ENCODE data around the gene RASL10B. TPM values are rescaled to one million over a fixed set of nuclear protein-coding genes. Genes with fewer than 3 reads are reported as not detected.

The RASL10B gene
- polyA plus RNA-seq, 4 donors = 0.27 to 1.9 (median 1.1) TPM

DNA sequence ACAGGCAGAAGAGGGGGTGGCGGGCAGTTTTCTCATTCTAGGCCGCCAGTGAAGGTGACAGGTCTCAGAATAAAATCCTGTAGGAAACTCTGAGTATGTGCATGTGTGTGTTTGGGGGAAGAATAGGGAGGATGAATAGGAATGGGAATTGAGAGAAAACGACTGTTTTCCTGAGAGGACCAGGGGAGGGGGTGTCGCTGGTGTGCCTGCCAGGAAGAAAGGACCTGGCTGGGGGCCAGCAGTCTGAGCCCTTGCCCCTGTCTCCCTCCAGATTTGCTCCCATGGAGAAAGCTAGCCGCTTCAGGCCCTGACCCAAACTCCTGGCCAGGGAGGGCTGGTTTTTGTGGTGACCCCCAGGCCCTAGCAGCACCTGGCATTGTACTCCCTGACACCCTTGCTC is 43.6 kb downstream of the RASL10B start:
- 57 to 68% (median 63%) methylated on average over 5 of the region's 5 CpGs for WGBS, 3 donors
- FAIRE-seq = no peak
- DNase-seq = no peak
- Histone ChIP-seq H3K9me3 (ENCODE audit: control insufficient read depth in 2 of 2, insufficient read depth in 1 of 2, low read depth in 1 of 2, low read length in 1 of 2) (no peaks in the 10 kb centered on the region), H3K4me3 (ENCODE audit: low read depth in 1 of 3, low read length in 3 of 3) (no peak overlapping the region), H3K27ac (ENCODE audit: low read depth in 1 of 3, low read length in 2 of 3) (peak overlapping the region in 1 of 3 donors; percentile 61), H3K27me3 (ENCODE audit: control insufficient read depth in 3 of 3, insufficient read depth in 3 of 3, low read length in 3 of 3) (peaks cover 0 to 2% (median 0%) of the 10 kb centered on the region in 3 donors), H3K4me1 (ENCODE audit: control insufficient read depth in 3 of 3, insufficient read depth in 2 of 3, low read depth in 1 of 3, low read length in 2 of 3) (peaks cover 2 to 12% (median 3%) of the 10 kb centered on the region in 3 donors), H3K36me3 (ENCODE audit: control insufficient read depth in 3 of 3, insufficient read depth in 2 of 3, low read depth in 1 of 3, low read length in 3 of 3) (peaks cover 0 to 2% (median 0%) of the 10 kb centered on the region in 3 donors)

DNA sequence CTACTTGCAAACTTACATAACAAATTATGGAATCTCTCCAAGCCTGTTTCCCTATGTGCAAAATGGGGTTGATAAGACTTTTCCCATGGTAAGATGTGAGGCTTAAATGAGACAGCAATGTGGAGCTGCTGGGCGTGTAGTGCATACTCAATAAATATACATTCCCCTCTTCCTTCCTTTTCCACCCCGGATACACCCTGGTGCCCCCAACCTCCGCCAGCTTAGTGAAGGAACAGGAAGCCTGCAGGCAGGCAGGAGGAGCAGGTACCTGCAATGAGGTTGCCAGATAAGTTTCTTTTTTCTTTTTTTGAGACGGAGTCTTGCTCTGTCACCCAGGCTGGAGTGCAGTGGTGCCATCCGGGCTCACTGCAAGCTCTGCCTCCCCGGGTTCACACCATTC is 44.1 kb downstream of the RASL10B start:
- peaks cover 2 to 12% (median 3%) of the 10 kb centered on the region in 3 donors for H3K4me1 ChIP-seq (ENCODE audit: control insufficient read depth in 3 of 3, insufficient read depth in 2 of 3, low read depth in 1 of 3, low read length in 2 of 3)
- H3K9me3 ChIP-seq (ENCODE audit: control insufficient read depth in 2 of 2, insufficient read depth in 1 of 2, low read depth in 1 of 2, low read length in 1 of 2) = no peaks in the 10 kb centered on the region
- peaks cover 0 to 2% (median 0%) of the 10 kb centered on the region in 3 donors for H3K27me3 ChIP-seq (ENCODE audit: control insufficient read depth in 3 of 3, insufficient read depth in 3 of 3, low read length in 3 of 3)
- 36 to 53% (median 49%) methylated on average over 6 of the region's 6 CpGs for WGBS, 3 donors
- no peak overlapping the region for H3K4me3 ChIP-seq (ENCODE audit: low read depth in 1 of 3, low read length in 3 of 3)
- DNase-seq (no peak), FAIRE-seq (no peak)
- H3K27ac ChIP-seq (ENCODE audit: low read depth in 1 of 3, low read length in 2 of 3) = no peak overlapping the region
- H3K36me3 ChIP-seq (ENCODE audit: control insufficient read depth in 3 of 3, insufficient read depth in 2 of 3, low read depth in 1 of 3, low read length in 3 of 3) = peaks cover 0 to 2% (median 0%) of the 10 kb centered on the region in 3 donors

DNA sequence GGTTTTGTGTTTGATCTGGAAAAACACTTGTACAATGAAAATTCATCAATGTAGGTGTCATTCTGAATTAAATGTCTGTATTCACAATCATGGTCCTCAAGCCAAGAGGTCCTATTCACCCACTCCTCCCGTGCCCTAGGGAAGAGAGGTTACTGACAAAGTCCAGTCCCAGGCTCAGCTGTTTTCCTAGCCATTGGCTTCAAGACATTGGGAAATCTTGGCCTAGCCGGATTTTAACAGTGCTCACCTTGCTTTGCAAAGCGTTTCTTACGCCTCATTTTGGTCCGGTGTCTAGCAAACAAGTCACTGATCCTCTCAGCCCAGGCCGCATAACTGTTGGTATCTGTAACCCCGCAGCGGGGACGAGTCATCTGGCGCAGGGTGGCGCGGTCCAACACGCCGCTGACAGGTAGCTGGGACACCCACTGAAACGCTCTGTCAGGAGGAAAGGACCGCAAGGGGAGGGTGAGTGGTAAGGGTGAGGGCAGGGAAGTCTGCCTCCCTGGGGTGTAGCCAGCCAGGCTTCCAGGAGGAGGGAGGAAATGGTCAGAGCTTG is 47.3 kb downstream of the RASL10B start:
- WGBS, 3 donors = 92 to 94% (median 94%) methylated on average over 16 of the region's 16 CpGs
- DNase-seq (no peak), FAIRE-seq (no peak)
- H3K4me3 ChIP-seq (ENCODE audit: low read depth in 1 of 3, low read length in 3 of 3) = no peak overlapping the region
- H3K27me3 ChIP-seq (ENCODE audit: control insufficient read depth in 3 of 3, insufficient read depth in 3 of 3, low read length in 3 of 3) = peaks cover 0 to 2% (median 0%) of the 10 kb centered on the region in 3 donors
- peaks cover 2 to 30% (median 3%) of the 10 kb centered on the region in 3 donors for H3K4me1 ChIP-seq (ENCODE audit: control insufficient read depth in 3 of 3, insufficient read depth in 2 of 3, low read depth in 1 of 3, low read length in 2 of 3)
- peaks cover 0 to 2% (median 0%) of the 10 kb centered on the region in 3 donors for H3K36me3 ChIP-seq (ENCODE audit: control insufficient read depth in 3 of 3, insufficient read depth in 2 of 3, low read depth in 1 of 3, low read length in 3 of 3)
- no peaks in the 10 kb centered on the region for H3K9me3 ChIP-seq (ENCODE audit: control insufficient read depth in 2 of 2, insufficient read depth in 1 of 2, low read depth in 1 of 2, low read length in 1 of 2)
- H3K27ac ChIP-seq (ENCODE audit: low read depth in 1 of 3, low read length in 2 of 3) = no peak overlapping the region

DNA sequence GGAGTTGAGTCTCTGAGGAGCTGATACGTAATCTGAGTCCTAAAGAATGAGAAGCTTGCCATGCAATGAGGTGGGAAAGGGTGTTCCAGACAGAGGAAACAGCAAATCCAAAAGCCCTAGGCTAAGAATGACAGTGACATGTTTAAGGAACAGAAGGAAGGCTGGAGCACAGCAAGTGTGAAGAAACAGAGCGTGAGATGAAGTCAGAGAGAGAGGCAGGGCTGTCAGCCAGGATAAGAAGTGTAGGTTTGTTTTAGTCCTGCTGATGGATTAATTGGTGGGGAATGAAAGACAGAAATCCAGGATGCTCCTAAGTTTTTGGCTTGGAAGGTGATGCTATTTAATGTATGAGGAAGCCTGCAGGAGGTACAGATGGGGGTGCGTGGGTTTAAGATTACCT is 49.5 kb downstream of the RASL10B start:
- Histone ChIP-seq H3K36me3 (ENCODE audit: control insufficient read depth in 3 of 3, insufficient read depth in 2 of 3, low read depth in 1 of 3, low read length in 3 of 3) (peaks cover 0 to 2% (median 0%) of the 10 kb centered on the region in 3 donors), H3K4me3 (ENCODE audit: low read depth in 1 of 3, low read length in 3 of 3) (no peak overlapping the region), H3K27me3 (ENCODE audit: control insufficient read depth in 3 of 3, insufficient read depth in 3 of 3, low read length in 3 of 3) (peaks cover 0 to 2% (median 0%) of the 10 kb centered on the region in 3 donors), H3K9me3 (ENCODE audit: control insufficient read depth in 2 of 2, insufficient read depth in 1 of 2, low read depth in 1 of 2, low read length in 1 of 2) (no peaks in the 10 kb centered on the region), H3K27ac (ENCODE audit: low read depth in 1 of 3, low read length in 2 of 3) (peak overlapping the region in 1 of 3 donors; percentile 41), H3K4me1 (ENCODE audit: control insufficient read depth in 3 of 3, insufficient read depth in 2 of 3, low read depth in 1 of 3, low read length in 2 of 3) (peaks cover 3 to 30% (median 7%) of the 10 kb centered on the region in 3 donors)
- 70 to 74% (median 70%) methylated on average over 3 of the region's 3 CpGs for whole genome bisulfite sequencing, 3 donors
- DNase-seq (no peak), FAIRE-seq (no peak)

DNA sequence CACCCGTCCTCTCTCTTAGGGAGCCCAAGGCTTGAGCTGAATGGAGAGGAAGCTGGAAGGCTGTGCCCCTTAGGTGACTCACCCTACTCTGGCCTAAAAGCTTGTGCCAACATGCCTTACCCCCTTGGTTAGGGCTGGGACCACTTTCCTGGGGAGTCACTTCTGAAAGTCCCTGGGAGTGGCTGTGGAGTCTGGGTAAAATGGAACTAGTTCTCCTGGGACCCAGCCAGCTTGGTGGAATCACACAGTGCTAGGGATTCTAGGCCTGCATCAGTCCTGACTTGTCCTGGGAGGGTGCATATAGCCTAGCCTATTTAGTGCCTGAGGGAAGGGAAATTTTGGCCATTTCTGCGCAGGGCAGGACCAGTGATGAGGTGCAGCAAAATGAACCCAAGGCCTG is 53.5 kb downstream of the RASL10B start:
- WGBS, 3 donors = 66 to 86% (median 82%) methylated on average over 2 of the region's 2 CpGs

DNA sequence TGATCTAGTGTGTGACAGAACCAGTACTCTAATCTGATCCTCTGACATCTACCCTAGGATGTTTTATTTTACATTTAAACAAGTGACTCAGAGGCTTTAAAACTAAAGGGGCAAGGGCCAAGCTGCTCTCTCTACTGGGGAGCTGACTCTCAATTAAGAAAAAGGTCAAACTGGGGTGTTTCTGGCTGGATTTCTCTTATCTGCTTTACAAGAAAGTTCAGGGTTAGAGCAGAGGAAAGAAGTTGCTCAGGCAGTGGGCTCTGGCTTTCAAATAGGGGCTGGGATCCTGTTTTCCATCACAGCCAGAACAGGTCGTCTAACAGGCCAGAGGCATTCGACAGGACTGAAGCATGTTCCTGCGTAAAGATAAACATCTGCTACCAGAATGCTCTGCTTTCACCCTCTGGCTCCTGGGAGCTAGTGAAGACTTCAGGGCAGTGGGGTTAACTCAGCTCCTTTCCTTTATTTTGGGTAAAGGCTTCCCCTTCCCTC is 55.5 kb downstream of the RASL10B start:
- H3K27ac ChIP-seq (ENCODE audit: low read depth in 1 of 3, low read length in 2 of 3) = peak overlapping the region in 2 of 3 donors; percentile 18 to 54

More for the DNA sequence above, 53.5 kb downstream of the RASL10B start:
- FAIRE-seq = no peak
- Histone ChIP-seq H3K27ac (ENCODE audit: low read depth in 1 of 3, low read length in 2 of 3) (peak overlapping the region in 1 of 3 donors; percentile 38), H3K27me3 (ENCODE audit: control insufficient read depth in 3 of 3, insufficient read depth in 3 of 3, low read length in 3 of 3) (no peaks in the 10 kb centered on the region), H3K9me3 (ENCODE audit: control insufficient read depth in 2 of 2, insufficient read depth in 1 of 2, low read depth in 1 of 2, low read length in 1 of 2) (no peaks in the 10 kb centered on the region), H3K36me3 (ENCODE audit: control insufficient read depth in 3 of 3, insufficient read depth in 2 of 3, low read depth in 1 of 3, low read length in 3 of 3) (no peaks in the 10 kb centered on the region), H3K4me3 (ENCODE audit: low read depth in 1 of 3, low read length in 3 of 3) (no peak overlapping the region), H3K4me1 (ENCODE audit: control insufficient read depth in 3 of 3, insufficient read depth in 2 of 3, low read depth in 1 of 3, low read length in 2 of 3) (peaks cover 9 to 48% (median 13%) of the 10 kb centered on the region in 3 donors)
- no peak for DNase-seq

DNA sequence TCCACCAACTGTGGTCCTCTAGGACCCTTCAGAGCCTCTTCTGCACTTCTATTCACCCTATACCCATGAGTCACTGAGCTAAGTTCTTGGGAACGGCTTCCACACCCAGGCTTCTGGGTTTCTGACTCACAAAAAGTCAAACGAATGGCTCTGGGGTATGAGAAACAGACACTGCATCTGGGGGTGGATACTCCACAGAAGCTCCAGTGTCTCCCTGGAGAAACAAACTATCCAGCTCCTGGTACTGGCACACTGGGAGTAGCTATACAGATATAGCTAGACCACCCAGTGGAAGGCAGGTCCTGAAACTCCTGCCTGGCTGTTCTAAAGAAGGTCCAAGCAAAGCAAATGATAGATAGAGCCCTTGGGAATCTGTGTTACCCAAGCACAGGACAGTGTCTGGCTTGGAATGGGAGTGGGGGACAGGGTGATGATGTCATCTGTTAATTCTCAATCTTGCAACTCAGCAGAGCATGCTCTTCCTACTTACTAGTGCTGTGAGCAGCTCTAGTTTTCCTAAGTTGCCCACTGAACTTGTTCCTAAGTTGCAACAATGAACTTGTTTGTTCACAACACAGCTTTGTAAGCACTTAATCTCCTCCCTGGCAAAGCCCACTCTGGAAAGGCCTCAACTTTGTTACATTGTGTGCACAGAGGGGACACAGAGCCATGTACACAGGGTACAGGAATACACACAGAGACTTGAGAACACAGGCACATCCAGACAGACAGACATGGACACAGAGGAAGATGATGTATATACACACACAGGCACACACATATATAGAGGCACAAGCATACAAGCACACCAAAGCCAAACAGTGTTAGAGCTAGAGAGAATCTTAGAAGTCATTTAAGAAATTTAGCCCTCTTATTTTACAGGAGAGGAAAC is 57.3 kb downstream of the RASL10B start:
- peak overlapping the region; percentile 38 to 41 (median 41) for H3K27ac ChIP-seq (ENCODE audit: low read depth in 1 of 3, low read length in 2 of 3)
- FAIRE-seq (no peak), DNase-seq (peak in 1 of 2 donors; percentile 59)
- H3K27me3 ChIP-seq (ENCODE audit: control insufficient read depth in 3 of 3, insufficient read depth in 3 of 3, low read length in 3 of 3) = peaks cover 0 to 15% (median 0%) of the 10 kb centered on the region in 3 donors
- 16 to 33% (median 26%) methylated on average over 2 of the region's 2 CpGs for WGBS, 3 donors
- H3K36me3 ChIP-seq (ENCODE audit: control insufficient read depth in 3 of 3, insufficient read depth in 2 of 3, low read depth in 1 of 3, low read length in 3 of 3) = no peaks in the 10 kb centered on the region
- H3K4me1 ChIP-seq (ENCODE audit: control insufficient read depth in 3 of 3, insufficient read depth in 2 of 3, low read depth in 1 of 3, low read length in 2 of 3) = peaks cover 11 to 26% (median 13%) of the 10 kb centered on the region in 3 donors
- H3K9me3 ChIP-seq (ENCODE audit: control insufficient read depth in 2 of 2, insufficient read depth in 1 of 2, low read depth in 1 of 2, low read length in 1 of 2) = no peaks in the 10 kb centered on the region
- H3K4me3 ChIP-seq (ENCODE audit: low read depth in 1 of 3, low read length in 3 of 3) = no peak overlapping the region

More for the DNA sequence above, 55.5 kb downstream of the RASL10B start:
- Histone ChIP-seq H3K4me1 (ENCODE audit: control insufficient read depth in 3 of 3, insufficient read depth in 2 of 3, low read depth in 1 of 3, low read length in 2 of 3) (peaks cover 11 to 38% (median 13%) of the 10 kb centered on the region in 3 donors), H3K27me3 (ENCODE audit: control insufficient read depth in 3 of 3, insufficient read depth in 3 of 3, low read length in 3 of 3) (peaks cover 0 to 4% (median 0%) of the 10 kb centered on the region in 3 donors), H3K36me3 (ENCODE audit: control insufficient read depth in 3 of 3, insufficient read depth in 2 of 3, low read depth in 1 of 3, low read length in 3 of 3) (no peaks in the 10 kb centered on the region), H3K4me3 (ENCODE audit: low read depth in 1 of 3, low read length in 3 of 3) (no peak overlapping the region), H3K9me3 (ENCODE audit: control insufficient read depth in 2 of 2, insufficient read depth in 1 of 2, low read depth in 1 of 2, low read length in 1 of 2) (no peaks in the 10 kb centered on the region)
- 19 to 28% (median 21%) methylated on average over 3 of the region's 3 CpGs for WGBS, 3 donors
- DNase-seq = peak in 1 of 2 donors; percentile 68
- no peak for FAIRE-seq

DNA sequence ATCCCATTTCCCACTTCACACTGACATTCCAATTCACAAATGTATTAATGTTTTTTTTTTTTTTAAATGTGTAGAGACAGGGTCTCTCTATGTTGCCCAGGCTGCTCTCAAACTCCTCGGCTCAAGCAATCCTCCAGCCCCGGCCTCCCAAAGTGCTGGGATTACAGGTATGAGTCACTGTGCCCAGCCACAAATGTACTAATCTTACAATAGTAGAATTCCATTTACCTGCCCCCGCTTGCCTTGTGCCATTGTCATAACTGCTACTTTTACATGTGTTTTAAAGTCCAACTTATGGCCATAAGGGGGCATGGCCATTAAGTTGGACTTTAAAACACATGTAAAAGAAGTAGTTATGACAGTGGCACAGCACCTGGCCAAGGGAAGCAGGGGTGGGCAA is 59.4 kb downstream of the RASL10B start:
- Histone ChIP-seq H3K27me3 (ENCODE audit: control insufficient read depth in 3 of 3, insufficient read depth in 3 of 3, low read length in 3 of 3) (peaks cover 0 to 32% (median 6%) of the 10 kb centered on the region in 3 donors), H3K36me3 (ENCODE audit: control insufficient read depth in 3 of 3, insufficient read depth in 2 of 3, low read depth in 1 of 3, low read length in 3 of 3) (no peaks in the 10 kb centered on the region), H3K4me3 (ENCODE audit: low read depth in 1 of 3, low read length in 3 of 3) (no peak overlapping the region), H3K4me1 (ENCODE audit: control insufficient read depth in 3 of 3, insufficient read depth in 2 of 3, low read depth in 1 of 3, low read length in 2 of 3) (peaks cover 4 to 24% (median 9%) of the 10 kb centered on the region in 3 donors), H3K9me3 (ENCODE audit: control insufficient read depth in 2 of 2, insufficient read depth in 1 of 2, low read depth in 1 of 2, low read length in 1 of 2) (no peaks in the 10 kb centered on the region), H3K27ac (ENCODE audit: low read depth in 1 of 3, low read length in 2 of 3) (no peak overlapping the region)
- peak in 1 of 2 donors; percentile 31 for DNase-seq
- FAIRE-seq = no peak
- 74 to 87% (median 78%) methylated on average over 3 of the region's 3 CpGs for WGBS, 3 donors
